Keratinocyte (primary cell): Measurements from ENCODE around the gene ASCC3. TPM values are rescaled to one million over a fixed set of nuclear protein-coding genes. Genes with fewer than 3 reads are reported as not detected.

ENCODE experiments used
- DNase-seq: peaks from one replicate; pipeline ENCODE4 v3.0.0-alpha.2; 2011; ENCODE audit warnings: low read depth, missing footprints, low spot score
- FAIRE-seq: peaks from 2 replicates; lab custom pipeline; 2011; peaks lifted over from hg19 to GRCh38; lab: Jason Lieb, UNC
- H2AFZ ChIP-seq: 2 replicates; pipeline ENCODE4 v1.6.0; 2012; ENCODE audit warnings: low read length, control low read depth, inconsistent platforms; ENCODE audit not compliant: control insufficient read depth
- H3K27ac ChIP-seq: 2 replicates; pipeline ENCODE4 v1.5.1; 2011; ENCODE audit warnings: low read length; ENCODE audit not compliant: control insufficient read depth, insufficient read depth
- H3K27me3 ChIP-seq: 3 replicates; pipeline ENCODE4 v1.6.0; 2011; ENCODE audit warnings: low read length; ENCODE audit not compliant: control insufficient read depth, insufficient read depth; ENCODE audit errors: extremely low read depth
- H3K36me3 ChIP-seq, 2 experiments: 2 replicates in 1 of 2; 3 replicates in 1 of 2; pipeline ENCODE4 v1.5.1; 2011; ENCODE audit warnings: low read length in 2 of 2, mild to moderate bottlenecking in 1 of 2; ENCODE audit not compliant: control insufficient read depth in 2 of 2, insufficient read depth in 2 of 2; ENCODE audit errors: extremely low read depth in 1 of 2
- H3K4me1 ChIP-seq: 3 replicates; pipeline ENCODE4 v1.5.1; 2011; ENCODE audit warnings: low read length; ENCODE audit not compliant: control insufficient read depth, insufficient read depth; ENCODE audit errors: extremely low read depth
- H3K4me2 ChIP-seq: 3 replicates; pipeline ENCODE4 v1.6.0; 2011; ENCODE audit warnings: low read depth, low read length; ENCODE audit not compliant: control insufficient read depth, insufficient read depth; ENCODE audit errors: extremely low read depth
- H3K4me3 ChIP-seq, 3 experiments: fragments of 200-600 bp in 1 of 3; sonication (generic) in 1 of 3; 2 replicates in 2 of 3; 3 replicates in 1 of 3; pipeline ENCODE4 v1.5.1; 2011 to 2016; ENCODE audit warnings: low read length in 3 of 3, mild to moderate bottlenecking in 3 of 3, control low read depth in 2 of 3, inconsistent platforms in 1 of 3, low read depth in 1 of 3, mixed read lengths in 1 of 3, mixed run types in 1 of 3, moderate library complexity in 1 of 3; ENCODE audit not compliant: control insufficient read depth in 2 of 3, insufficient read depth in 2 of 3; ENCODE audit errors: extremely low read depth in 1 of 3
- H3K79me2 ChIP-seq: 2 replicates; pipeline ENCODE4 v1.6.0; 2012; ENCODE audit warnings: low read length; ENCODE audit not compliant: control insufficient read depth, insufficient read depth
- H3K9ac ChIP-seq: 3 replicates; pipeline ENCODE4 v1.6.0; 2011; ENCODE audit warnings: low read length; ENCODE audit not compliant: control insufficient read depth, insufficient read depth; ENCODE audit errors: extremely low read depth
- H3K9me1 ChIP-seq: 3 replicates; pipeline ENCODE4 v1.6.0; 2011; ENCODE audit warnings: low read length; ENCODE audit not compliant: control insufficient read depth, insufficient read depth; ENCODE audit errors: extremely low read depth
- H3K9me3 ChIP-seq: 2 replicates; pipeline ENCODE4 v1.5.1; 2012; ENCODE audit warnings: low read depth, low read length; ENCODE audit not compliant: control insufficient read depth
- H4K20me1 ChIP-seq: 3 replicates; pipeline ENCODE4 v1.6.0; 2011; ENCODE audit warnings: low read length; ENCODE audit not compliant: control insufficient read depth, insufficient read depth; ENCODE audit errors: extremely low read depth
- CTCF ChIP-seq, 3 experiments: IDR thresholded peaks in 1 of 3; conservative IDR thresholded peaks in 1 of 3; optimal IDR thresholded peaks in 1 of 3; 2 replicates in 2 of 3; 3 replicates in 1 of 3; pipeline versions ENCODE3 to v1.5.1; 2011; ENCODE audit warnings: low read length in 3 of 3, mild to moderate bottlenecking in 3 of 3, moderate library complexity in 2 of 3, control low read depth in 1 of 3, inconsistent platforms in 1 of 3; ENCODE audit not compliant: insufficient read depth in 2 of 3; ENCODE audit errors: extremely low read depth in 1 of 3
- EZH2 ChIP-seq: IDR thresholded peaks from one replicate; pipeline ENCODE4 v1.6.1; 2012; ENCODE audit warnings: inconsistent platforms, mild to moderate bottlenecking, low read length, moderate library complexity
- dilution Hi-C: fragments of 300-500 bp; cut with MboI; formaldehyde crosslinking; loops from one replicate; pipeline ENCODE4 v1.7.0; 2020; ENCODE audit warnings: low sequenced_read_pairs; ENCODE audit not compliant: extremely low pct_ligation_motif_present
- polyA plus RNA-seq, 5 experiments: library from polyadenylated mRNA; depleted of rRNA in 3 of 5; stranded (reverse) in 3 of 5; stranded (forward) in 1 of 5; unstranded in 1 of 5; fragments of >200 nt; gene quantifications; 1 replicate in 1 of 5; 2 replicates in 3 of 5; 3 replicates in 1 of 5; pipeline versions ENCODE4 v1.2.1 to v1.2.3, GENCODE V29; 2011 to 2012; ENCODE audit warnings: missing spikeins in 2 of 5, low read depth in 1 of 5, low replicate concordance in 1 of 5

The ASCC3 gene
- polyA plus RNA-seq, 1 donor (not counting 4 experiments of a cell fraction or from before 2014, with no cell fraction given), result 58.6 TPM

DNA sequence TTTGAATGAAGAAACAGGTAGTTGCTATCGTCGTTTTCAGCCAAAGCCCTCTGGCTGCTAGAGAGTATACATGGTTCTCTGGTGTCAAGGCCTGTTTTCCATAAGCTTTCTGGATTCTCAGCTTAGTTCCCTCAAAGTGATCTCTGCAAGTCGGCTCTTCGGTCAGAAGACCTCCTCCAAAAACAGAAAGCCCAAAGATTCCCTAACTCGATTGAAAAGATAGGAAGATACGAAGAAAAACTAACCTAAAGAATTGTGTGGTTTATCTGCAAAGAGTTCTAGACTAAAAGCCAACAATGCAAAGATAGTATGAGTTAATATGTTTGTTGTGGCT, 545 bp upstream of the ASCC3 start:
- H3K9me1 ChIP-seq, result no peaks in the 10 kb centered on the region
- peak overlapping the region; percentile 98 for H3K4me2 ChIP-seq
- H3K36me3 ChIP-seq, result no peaks in the 10 kb centered on the region
- no peaks in the 10 kb centered on the region for H4K20me1 ChIP-seq
- peak overlapping the region; percentile 79 to 97 (median 86) for H3K4me3 ChIP-seq
- no peak for DNase-seq
- H3K9ac ChIP-seq, result peak overlapping the region; percentile 90
- H3K27me3 ChIP-seq, result no peaks in the 10 kb centered on the region
- TF ChIP-seq CTCF (optimal IDR thresholded peaks at IDR 0.05 in 1 of 3, IDR thresholded peaks at IDR 0.05 in 1 of 3, conservative IDR thresholded peaks at IDR 0.05 in 1 of 3; ENCODE audit: extremely low read depth in 1 of 3, insufficient read depth in 2 of 3, low read length in 3 of 3) (no peak), EZH2 (no peak)
- H3K27ac ChIP-seq, result peak overlapping the region; percentile 80
- H2AFZ ChIP-seq, result peak overlapping the region; percentile 97
- no peak for FAIRE-seq
- H3K79me2 ChIP-seq, result peaks cover 44% of the 10 kb centered on the region
- dilution Hi-C loops, result no loop called here
- peaks cover 25% of the 10 kb centered on the region for H3K4me1 ChIP-seq
- no peaks in the 10 kb centered on the region for H3K9me3 ChIP-seq

- Histone ChIP-seq H3K9me3 (no peaks in the 10 kb centered on the region), H2AFZ (peak overlapping the region; percentile 93)
- DNase-seq, result no peak
Measured at GRCh38 chr6:100880149-100880852, 828 bp downstream of the ASCC3 start.

More at GRCh38 chr6:100880149-100880852, 828 bp downstream of the ASCC3 start:
- Histone ChIP-seq H3K27me3 (no peaks in the 10 kb centered on the region), H3K9me1 (peaks cover 2% of the 10 kb centered on the region), H3K9ac (peak overlapping the region; percentile 90), H4K20me1 (peaks cover 4% of the 10 kb centered on the region), H3K4me1 (peaks cover 25% of the 10 kb centered on the region), H3K36me3 (no peaks in the 10 kb centered on the region), H3K79me2 (peaks cover 57% of the 10 kb centered on the region), H3K4me3 (peak overlapping the region; percentile 79 to 97 (median 86)), H3K27ac (peak overlapping the region; percentile 80), H3K4me2 (peak overlapping the region; percentile 84)
- FAIRE-seq, result no peak
- dilution Hi-C loops, result no loop called here
- TF ChIP-seq CTCF (optimal IDR thresholded peaks at IDR 0.05 in 1 of 3, IDR thresholded peaks at IDR 0.05 in 1 of 3, conservative IDR thresholded peaks at IDR 0.05 in 1 of 3; ENCODE audit: extremely low read depth in 1 of 3, insufficient read depth in 2 of 3, low read length in 3 of 3), result no peak
- TF ChIP-seq EZH2, result no peak
